GM23338 (cell line): ENCODE measurements around the gene C1QTNF8. TPM values are rescaled to one million over a fixed set of nuclear protein-coding genes. Genes with fewer than 3 reads are reported as not detected.

Experiments
- ATAC-seq: fragments of 200-7000 bp; cut with Tn5 transposase; 3 replicates; pipeline ENCODE4 v1.9.1; 2020
- DNase-seq: peaks from one replicate; pipeline ENCODE4 v3.0.0-alpha.2; 2015; ENCODE audit warnings: low spot score
- H2AFZ ChIP-seq: fragments of 200-600 bp; sonication (generic); 2 replicates; pipeline ENCODE4 v1.8.0; 2016; ENCODE audit warnings: antibody characterized with exemption, mild to moderate bottlenecking, moderate library complexity
- H3F3A ChIP-seq: fragments of 200-600 bp; sonication (generic); replicated peaks from 2 replicates; pipeline ENCODE4 v1.8.0; 2017; ENCODE audit warnings: antibody characterized with exemption, mixed run types, low read depth
- H3K27ac ChIP-seq: fragments of 200-600 bp; sonication (generic); 2 replicates; pipeline ENCODE4 v1.6.1; 2016; ENCODE audit warnings: low read depth
- H3K27me3 ChIP-seq: fragments of 200-600 bp; sonication (generic); 2 replicates; pipeline ENCODE4 v1.8.0; 2016; ENCODE audit warnings: mild to moderate bottlenecking, mixed run types, moderate library complexity; ENCODE audit not compliant: insufficient read depth
- H3K36me3 ChIP-seq: fragments of 200-600 bp; sonication (generic); 2 replicates; pipeline ENCODE4 v1.8.0; 2016; ENCODE audit warnings: mild to moderate bottlenecking; ENCODE audit not compliant: insufficient read depth
- H3K4me1 ChIP-seq: fragments of 200-600 bp; sonication (generic); 2 replicates; pipeline ENCODE4 v1.8.0; 2016; ENCODE audit warnings: mild to moderate bottlenecking, moderate library complexity; ENCODE audit not compliant: insufficient read depth
- H3K4me2 ChIP-seq: fragments of 200-600 bp; sonication (generic); 2 replicates; pipeline ENCODE4 v1.7.1; 2017; ENCODE audit warnings: mixed run types
- H3K4me3 ChIP-seq: fragments of 200-600 bp; sonication (generic); 2 replicates; pipeline ENCODE4 v1.6.1; 2016; ENCODE audit warnings: mixed run types
- H3K79me2 ChIP-seq: fragments of 200-600 bp; sonication (generic); replicated peaks from 2 replicates; pipeline ENCODE4 v1.8.0; 2017; ENCODE audit warnings: mild to moderate bottlenecking; ENCODE audit not compliant: insufficient read depth
- H3K9me2 ChIP-seq: fragments of 200-600 bp; sonication (generic); 2 replicates; pipeline ENCODE4 v1.8.0; 2017; ENCODE audit not compliant: insufficient read depth
- H4K20me1 ChIP-seq: fragments of 200-600 bp; sonication (generic); replicated peaks from 2 replicates; pipeline ENCODE4 v1.8.0; 2017; ENCODE audit warnings: mild to moderate bottlenecking; ENCODE audit not compliant: insufficient read depth
- H3K27ac Mint-ChIP-seq: 2 replicates; pipeline ENCODE4 v1.8.0; 2020; ENCODE audit warnings: inconsistent platforms, mild to moderate bottlenecking, moderate library complexity, mixed read lengths
- H3K27me3 Mint-ChIP-seq: 3 replicates; pipeline ENCODE4 v1.8.0; 2022; ENCODE audit warnings: low read depth, mild to moderate bottlenecking, moderate library complexity, mixed read lengths, inconsistent platforms; ENCODE audit not compliant: insufficient read depth, poor library complexity
- H3K36me3 Mint-ChIP-seq: 3 replicates; pipeline ENCODE4 v1.8.0; 2021; ENCODE audit warnings: low read depth, mild to moderate bottlenecking, inconsistent platforms, moderate library complexity, mixed read lengths
- H3K4me1 Mint-ChIP-seq: 3 replicates; pipeline ENCODE4 v1.8.0; 2020; ENCODE audit warnings: mild to moderate bottlenecking, inconsistent platforms, mixed read lengths
- H3K4me3 Mint-ChIP-seq: 3 replicates; pipeline ENCODE4 v1.8.0; 2021; ENCODE audit warnings: moderate library complexity, mild to moderate bottlenecking, inconsistent platforms, mixed read lengths
- H3K9me3 Mint-ChIP-seq: 3 replicates; pipeline ENCODE4 v1.8.0; 2020; ENCODE audit warnings: moderate library complexity, mild to moderate bottlenecking, inconsistent platforms, mixed read lengths
- CREB1 ChIP-seq: fragments of 250-450 bp; sonication (Bioruptor Pico); IDR thresholded peaks from 2 replicates; pipeline ENCODE4 v1.5.0; 2020; ENCODE audit warnings: low read depth, mild to moderate bottlenecking, moderate library complexity
- POLR2AphosphoS5 ChIP-seq: IDR thresholded peaks from 2 replicates; pipeline ENCODE4 v1.6.1; 2016; ENCODE audit warnings: antibody characterized with exemption, low read depth
- ZNF331 ChIP-seq: fragments of 250-450 bp; sonication (Bioruptor Pico); IDR thresholded peaks from 2 replicates; pipeline ENCODE4 v1.5.0; 2020; ENCODE audit warnings: low read depth, mild to moderate bottlenecking, moderate library complexity
- ZNF462 ChIP-seq: fragments of 250-450 bp; sonication (Bioruptor Pico); IDR thresholded peaks from 2 replicates; pipeline ENCODE4 v1.5.0; 2020; ENCODE audit warnings: mild to moderate bottlenecking, moderate library complexity
- long read RNA-seq: library from polyadenylated mRNA; unstranded; transcript quantifications from one replicate; pipeline ENCODE4 v2.0.0, GENCODE V29; 2020; ENCODE audit not compliant: unreplicated experiment
- polyA plus RNA-seq: library from polyadenylated mRNA; unstranded; fragments of >200 nt; fragmentation: Nextera tagmentation; extraction: Ambion mirVana; gene quantifications from 2 replicates; pipeline ENCODE4 v1.2.1, GENCODE V29; 2016
- total RNA-seq: library from RNA; depleted of rRNA; stranded (reverse); fragments of >200 nt; shearing (Covaris generic); gene quantifications from 2 replicates; pipeline ENCODE4 v1.2.3, GENCODE V29; 2014; rRNA removed
- TF ChIP-seq, protein P1 (sequence below), 2 experiments: fragments of 200-600 bp in 1 of 2; sonication (generic) in 1 of 2; conservative IDR thresholded peaks; 2 replicates each; pipeline versions ENCODE4 v1.5.1 to v1.6.1; 2016 to 2017; ENCODE audit warnings: antibody characterized with exemption in 2 of 2, low read depth in 2 of 2, mild to moderate bottlenecking in 2 of 2, moderate library complexity in 1 of 2

Gene C1QTNF8, protein sequence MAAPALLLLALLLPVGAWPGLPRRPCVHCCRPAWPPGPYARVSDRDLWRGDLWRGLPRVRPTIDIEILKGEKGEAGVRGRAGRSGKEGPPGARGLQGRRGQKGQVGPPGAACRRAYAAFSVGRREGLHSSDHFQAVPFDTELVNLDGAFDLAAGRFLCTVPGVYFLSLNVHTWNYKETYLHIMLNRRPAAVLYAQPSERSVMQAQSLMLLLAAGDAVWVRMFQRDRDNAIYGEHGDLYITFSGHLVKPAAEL
- total RNA-seq (not detected in 2 replicates), polyA plus RNA-seq (not detected in 2 replicates)
- long read RNA-seq, result 0 reads

DNA sequence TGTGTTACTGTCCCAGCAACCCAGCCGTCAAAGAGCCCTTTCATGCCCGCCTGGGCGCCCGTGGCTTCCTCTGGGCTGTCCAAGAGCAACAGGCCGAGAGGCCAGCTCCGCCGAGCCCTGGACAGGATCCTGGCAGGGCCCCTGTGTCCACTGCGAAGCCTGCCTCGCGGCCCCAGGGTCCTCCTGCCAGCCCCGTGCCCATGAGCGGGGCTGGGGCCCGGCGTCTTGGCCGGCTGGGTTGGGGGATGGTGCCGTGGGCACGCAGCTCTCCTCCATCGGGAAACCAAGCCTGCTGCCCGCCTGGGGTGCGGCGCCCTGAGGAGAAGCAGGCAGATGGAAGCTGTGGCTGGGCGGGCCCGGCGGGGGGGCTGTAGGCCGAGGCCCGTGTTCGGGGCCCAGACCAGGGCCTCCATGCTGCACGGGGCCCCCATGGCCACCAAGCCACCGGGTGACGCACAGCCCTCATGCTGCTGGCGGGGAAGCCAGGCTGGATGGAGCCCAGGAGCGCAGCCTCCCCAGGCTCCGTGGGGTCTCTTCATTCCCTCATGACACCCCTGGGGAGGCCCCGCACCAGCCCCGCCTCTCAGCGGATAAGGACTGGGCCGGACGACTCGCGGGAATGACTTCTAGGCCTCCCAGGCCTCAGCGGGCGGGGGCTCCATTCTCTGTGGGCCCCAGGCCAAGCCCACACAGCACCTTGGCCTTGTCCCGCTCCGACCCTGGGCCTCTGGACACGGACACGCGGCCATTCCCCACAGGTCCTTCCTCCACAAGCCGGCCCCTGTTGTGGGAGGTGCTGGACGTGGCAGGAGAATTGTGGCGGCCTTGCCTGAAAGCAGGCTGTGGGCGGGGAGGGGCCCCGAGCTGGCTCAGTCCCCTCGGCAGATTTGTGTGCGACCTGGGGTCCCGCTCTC lies at the start of gene C1QTNF8:
C1QTNF8 (minus strand) TSS at position 76 of the 914 bp plus-strand sequence. CDS start 1,322 bp downstream, outside the sequence.
- Histone ChIP-seq H3K36me3 (no peaks in the 10 kb centered on the region), H3K27ac (no peak within 1 kb of the TSS), H3F3A (0 out of 2 replicates have a peak, but pooled peaks cover 3% of the 10 kb centered on the region), H3K79me2 (no peaks in the 10 kb centered on the region), H3K4me2 (no peak within 1 kb of the TSS), H4K20me1 (no peaks in the 10 kb centered on the region), H3K27me3 (no peaks in the 10 kb centered on the region), H3K9me2 (no peaks in the 10 kb centered on the region), H2AFZ (no peak within 1 kb of the TSS), H3K4me1 (no peaks in the 10 kb centered on the region), H3K4me3 (no peak within 1 kb of the TSS)
- TF ChIP-seq, protein P1, sequence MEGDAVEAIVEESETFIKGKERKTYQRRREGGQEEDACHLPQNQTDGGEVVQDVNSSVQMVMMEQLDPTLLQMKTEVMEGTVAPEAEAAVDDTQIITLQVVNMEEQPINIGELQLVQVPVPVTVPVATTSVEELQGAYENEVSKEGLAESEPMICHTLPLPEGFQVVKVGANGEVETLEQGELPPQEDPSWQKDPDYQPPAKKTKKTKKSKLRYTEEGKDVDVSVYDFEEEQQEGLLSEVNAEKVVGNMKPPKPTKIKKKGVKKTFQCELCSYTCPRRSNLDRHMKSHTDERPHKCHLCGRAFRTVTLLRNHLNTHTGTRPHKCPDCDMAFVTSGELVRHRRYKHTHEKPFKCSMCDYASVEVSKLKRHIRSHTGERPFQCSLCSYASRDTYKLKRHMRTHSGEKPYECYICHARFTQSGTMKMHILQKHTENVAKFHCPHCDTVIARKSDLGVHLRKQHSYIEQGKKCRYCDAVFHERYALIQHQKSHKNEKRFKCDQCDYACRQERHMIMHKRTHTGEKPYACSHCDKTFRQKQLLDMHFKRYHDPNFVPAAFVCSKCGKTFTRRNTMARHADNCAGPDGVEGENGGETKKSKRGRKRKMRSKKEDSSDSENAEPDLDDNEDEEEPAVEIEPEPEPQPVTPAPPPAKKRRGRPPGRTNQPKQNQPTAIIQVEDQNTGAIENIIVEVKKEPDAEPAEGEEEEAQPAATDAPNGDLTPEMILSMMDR (conservative IDR thresholded peaks at IDR 0.05; ENCODE audit: low read depth in 2 of 2), result no peak
- no peak for TF ChIP-seq ZNF462
- TF ChIP-seq CREB1, result no peak
- no peak for TF ChIP-seq POLR2AphosphoS5
- TF ChIP-seq ZNF331 (CRISPR knock-in tag), result no peak
- ATAC-seq (no peak), DNase-seq (no peak)
- Mint-ChIP-seq H3K27ac (no peak within 1 kb of the TSS), H3K36me3 (peaks cover 4% of the 10 kb centered on the region; the same call in 2 of the 3 replicates), H3K27me3 (peaks cover 12% of the 10 kb centered on the region), H3K9me3 (peaks cover 7% of the 10 kb centered on the region), H3K4me1 (no peaks in the 10 kb centered on the region), H3K4me3 (no peak within 1 kb of the TSS)
